K562 (cell line): Measurements from ENCODE around the gene APOC4. TPM values are rescaled to one million over a fixed set of nuclear protein-coding genes. Genes with fewer than 3 reads are reported as not detected.

Experiments used
- ARID1B ChIP-seq: fragments of 450-650 bp; IDR thresholded peaks from 2 replicates; pipeline ENCODE4 v1.6.1; 2016; ENCODE audit warnings: antibody characterized with exemption, mild to moderate bottlenecking, inconsistent platforms
- CREB3L1 ChIP-seq: fragments of 450-650 bp; IDR thresholded peaks from 2 replicates; pipeline ENCODE4 v1.6.1; 2014; ENCODE audit warnings: low read depth, mild to moderate bottlenecking, moderate library complexity, borderline replicate concordance
- CXXC5 ChIP-seq: fragments of 250-450 bp; sonication (Bioruptor Pico); IDR thresholded peaks from 2 replicates; pipeline ENCODE4 v1.8.0; 2022; ENCODE audit warnings: inconsistent platforms, mild to moderate bottlenecking, moderate library complexity
- ERF ChIP-seq: fragments of 450-650 bp; formaldehyde crosslinking; IDR thresholded peaks from 2 replicates; pipeline ENCODE4 v1.4.0; 2020; ENCODE audit warnings: mild to moderate bottlenecking, mixed read lengths
- HDAC3 ChIP-seq: fragments of 450-650 bp; IDR thresholded peaks from 2 replicates; pipeline ENCODE4 v1.6.1; 2018; ENCODE audit warnings: borderline replicate concordance, mild to moderate bottlenecking, moderate library complexity; ENCODE audit not compliant: partially characterized antibody
- KLF16 ChIP-seq: IDR thresholded peaks from 2 replicates; pipeline ENCODE4 v1.6.1; 2016; ENCODE audit warnings: antibody characterized with exemption
- RAD51 ChIP-seq: fragments of 450-650 bp; IDR thresholded peaks from 2 replicates; pipeline ENCODE4 v1.7.1; 2016; ENCODE audit warnings: low read depth, mild to moderate bottlenecking, borderline replicate concordance
- RBM15 ChIP-seq: fragments of 200-400 bp; formaldehyde crosslinking; IDR thresholded peaks from 2 replicates; pipeline ENCODE4 v1.6.1; 2018; ENCODE audit warnings: mild to moderate bottlenecking, low read length, moderate library complexity; ENCODE audit not compliant: insufficient read depth
- RBM17 ChIP-seq: fragments of 200-400 bp; formaldehyde crosslinking; IDR thresholded peaks from 2 replicates; pipeline ENCODE4 v1.6.1; 2017; ENCODE audit warnings: low read depth, mild to moderate bottlenecking, low read length, borderline replicate concordance
- SMARCA4 ChIP-seq: fragments of 450-650 bp; IDR thresholded peaks from 2 replicates; pipeline ENCODE4 v1.6.1; 2016
- YY1 ChIP-seq, 3 experiments: IDR thresholded peaks; 2 replicates each; pipeline ENCODE4 v1.6.1; 2011; ENCODE audit warnings: low read length in 2 of 3, mild to moderate bottlenecking in 2 of 3, moderate library complexity in 2 of 3, borderline replicate concordance in 1 of 3, control low read depth in 1 of 3, low read depth in 1 of 3; ENCODE audit not compliant: insufficient read depth in 3 of 3, insufficient replicate concordance in 2 of 3, control insufficient read depth in 1 of 3, insufficient read length in 1 of 3; ENCODE audit errors: extremely low read depth in 1 of 3
- ZNF12 ChIP-seq: sonication (generic); formaldehyde crosslinking; IDR thresholded peaks from 2 replicates; pipeline ENCODE4 v1.4.0; 2020; ENCODE audit warnings: mild to moderate bottlenecking, missing genetic modification reagents
- ZNF41 ChIP-seq: fragments of 250-450 bp; sonication (Bioruptor Pico); conservative IDR thresholded peaks from 2 replicates; pipeline ENCODE4 v1.4.0; 2020; ENCODE audit warnings: mild to moderate bottlenecking
- ZNF75A ChIP-seq: fragments of 450-650 bp; formaldehyde crosslinking; IDR thresholded peaks from 2 replicates; pipeline ENCODE4 v1.4.0; 2020; ENCODE audit warnings: mild to moderate bottlenecking
- polyA plus RNA-seq, 8 experiments: library from polyadenylated mRNA; depleted of rRNA in 4 of 8; stranded (reverse) in 5 of 8; unstranded in 3 of 8; fragments of >200 nt; fragmentation: Nextera tagmentation in 2 of 8; fragmentation: Illumina TruSeq in 1 of 8; extraction: Ambion mirVana in 2 of 8; extraction: Trizol in 1 of 8; gene quantifications; 2 replicates each; pipeline versions ENCODE4 v1.2.1 to v1.2.3, GENCODE V29; 2011 to 2014; ENCODE audit warnings: inconsistent platforms in 1 of 8, missing spikeins in 1 of 8
- total RNA-seq, 7 experiments: library from RNA; depleted of rRNA in 6 of 7; stranded (reverse); fragments of >200 nt in 6 of 7; fragmentation: Illumina TruSeq in 2 of 7; extraction: Trizol in 2 of 7; gene quantifications; 2 replicates each; pipeline versions ENCODE4 v1.2.1 to v1.2.3, GENCODE V29; 2011 to 2021; ENCODE audit warnings: low replicate concordance in 1 of 7
- TF ChIP-seq, protein P1 (sequence below), 2 experiments: IDR thresholded peaks; 2 replicates each; pipeline ENCODE4 v1.6.1; 2011; ENCODE audit warnings: borderline replicate concordance in 1 of 2, control low read depth in 1 of 2, low read depth in 1 of 2, low read length in 1 of 2, mild to moderate bottlenecking in 1 of 2, mixed read lengths in 1 of 2, moderate library complexity in 1 of 2; ENCODE audit not compliant: insufficient read depth in 1 of 2, insufficient read length in 1 of 2, poor library complexity in 1 of 2, severe bottlenecking in 1 of 2; ENCODE audit errors: extremely low read depth in 1 of 2
- TF ChIP-seq, protein P2 (sequence below): sonication (generic); formaldehyde crosslinking; IDR thresholded peaks from 2 replicates; pipeline ENCODE4 v1.9.0; 2022; ENCODE audit warnings: mild to moderate bottlenecking, missing genetic modification reagents

Gene APOC4
- total and polyA plus RNA-seq, 9 of the 15 experiments (the other 6 are each of a cell fraction or from before 2014, with no cell fraction given): 0.46 TPM; not detected in 8

- TF ChIP-seq YY1 (IDR thresholded peaks at IDR 0.05; ENCODE audit: borderline replicate concordance in 1 of 3, control insufficient read depth in 1 of 3, extremely low read depth in 1 of 3, insufficient read depth in 3 of 3, insufficient read length in 1 of 3, insufficient replicate concordance in 2 of 3, low read depth in 1 of 3, low read length in 2 of 3) (peak in 2 of 3 experiments; percentile 35 to 61), CXXC5 (peak; percentile 67), ERF (CRISPR knock-in tag) (peak; percentile 68; the same call in 1 of the 2 replicates), ZNF12 (no peak), HDAC3 (no peak), ZNF75A (no peak), ZNF41 (0 out of 2 replicates have a peak, but pooled peaks have one; percentile 14), SMARCA4 (peak; percentile 71), ARID1B (peak; percentile 72), RBM17 (no peak), RAD51 (peak; percentile 39; the same call in 1 of the 2 replicates), RBM15 (no peak), KLF16 (peak; percentile 49), CREB3L1 (peak; percentile 27; the same call in 1 of the 2 replicates)
- TF ChIP-seq, protein P1, sequence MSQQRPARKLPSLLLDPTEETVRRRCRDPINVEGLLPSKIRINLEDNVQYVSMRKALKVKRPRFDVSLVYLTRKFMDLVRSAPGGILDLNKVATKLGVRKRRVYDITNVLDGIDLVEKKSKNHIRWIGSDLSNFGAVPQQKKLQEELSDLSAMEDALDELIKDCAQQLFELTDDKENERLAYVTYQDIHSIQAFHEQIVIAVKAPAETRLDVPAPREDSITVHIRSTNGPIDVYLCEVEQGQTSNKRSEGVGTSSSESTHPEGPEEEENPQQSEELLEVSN (IDR thresholded peaks at IDR 0.05; ENCODE audit: borderline replicate concordance in 1 of 2, extremely low read depth in 1 of 2, insufficient read depth in 1 of 2, insufficient read length in 1 of 2, low read depth in 1 of 2, low read length in 1 of 2, poor library complexity in 1 of 2, severe bottlenecking in 1 of 2): peak; percentile 91 to 92
- TF ChIP-seq, protein P2, sequence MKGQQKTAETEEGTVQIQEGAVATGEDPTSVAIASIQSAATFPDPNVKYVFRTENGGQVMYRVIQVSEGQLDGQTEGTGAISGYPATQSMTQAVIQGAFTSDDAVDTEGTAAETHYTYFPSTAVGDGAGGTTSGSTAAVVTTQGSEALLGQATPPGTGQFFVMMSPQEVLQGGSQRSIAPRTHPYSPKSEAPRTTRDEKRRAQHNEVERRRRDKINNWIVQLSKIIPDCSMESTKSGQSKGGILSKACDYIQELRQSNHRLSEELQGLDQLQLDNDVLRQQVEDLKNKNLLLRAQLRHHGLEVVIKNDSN (CRISPR knock-in tag): peak; percentile 71
These were observed 1.8 kb downstream of the APOC4 start (continued) for GRCh38 chr19:44943801-44944249.
